Measurements from ENCODE around the gene CCDC40. TPM values are rescaled to one million over a fixed set of nuclear protein-coding genes. Genes with fewer than 3 reads are reported as not detected.

Gene CCDC40
- total and polyA plus RNA-seq, 2 of the 13 experiments (the other 11 are each of a cell fraction or from before 2014, with no cell fraction given) = 4.1 to 5.5 TPM

GRCh38 chr17:80018917-80019651, 17.4 kb upstream of the CCDC40 start (continued):
- no peak for TF ChIP-seq ZFP37 (CRISPR knock-in tag; IDR thresholded peaks at IDR 0.05; ENCODE audit: borderline replicate concordance)
- TF ChIP-seq ATF7-NPFF (CRISPR knock-in tag; IDR thresholded peaks at IDR 0.05; ENCODE audit: low read depth) = no peak
- no peak for TF ChIP-seq REPIN1 (CRISPR knock-in tag; IDR thresholded peaks at IDR 0.05; ENCODE audit: borderline replicate concordance, low read depth)
- TF ChIP-seq SAP130 (CRISPR knock-in tag; IDR thresholded peaks at IDR 0.05; ENCODE audit: low read depth) = no peak
- peak; percentile 88 for TF ChIP-seq BORCS8-MEF2B (CRISPR knock-in tag; IDR thresholded peaks at IDR 0.05)
- TF ChIP-seq NFE2L1 (CRISPR knock-in tag; IDR thresholded peaks at IDR 0.05; ENCODE audit: borderline replicate concordance) = no peak
- no peak; the same call in 1 of the 2 replicates for TF ChIP-seq ZNF747 (CRISPR knock-in tag; IDR thresholded peaks at IDR 0.05; ENCODE audit: borderline replicate concordance)
- TF ChIP-seq ZKSCAN8 (CRISPR knock-in tag; IDR thresholded peaks at IDR 0.05; ENCODE audit: borderline replicate concordance) = no peak; the same call in 1 of the 2 replicates
- no peak for TF ChIP-seq PBX3 (CRISPR knock-in tag; IDR thresholded peaks at IDR 0.05; ENCODE audit: borderline replicate concordance)
- no peak for TF ChIP-seq PRPF4 (IDR thresholded peaks at IDR 0.05; ENCODE audit: low read depth, low read length, poor library complexity, severe bottlenecking)
- TF ChIP-seq ZBTB37 (CRISPR knock-in tag; IDR thresholded peaks at IDR 0.05) = peak; percentile 81
- TF ChIP-seq ZNF703 (CRISPR knock-in tag; IDR thresholded peaks at IDR 0.05; ENCODE audit: borderline replicate concordance) = no peak; the same call in 1 of the 2 replicates
- TF ChIP-seq CSRNP1 (CRISPR knock-in tag; IDR thresholded peaks at IDR 0.05) = 0 out of 2 replicates have a peak, but pooled peaks have one; percentile 56
- TF ChIP-seq ZNF574 (CRISPR knock-in tag; IDR thresholded peaks at IDR 0.05) = peak; percentile 76
- no peak for TF ChIP-seq ZEB1 (IDR thresholded peaks at IDR 0.05; ENCODE audit: insufficient replicate concordance, low read depth)
- TF ChIP-seq GATAD1 (CRISPR knock-in tag; IDR thresholded peaks at IDR 0.05) = peak; percentile 41; the same call in 1 of the 2 replicates
- TF ChIP-seq PHB2 (IDR thresholded peaks at IDR 0.05; ENCODE audit: partially characterized antibody) = no peak
- no peak for TF ChIP-seq BRF2 (CRISPR knock-in tag; IDR thresholded peaks at IDR 0.05)
- no peak for TF ChIP-seq ZNF569 (CRISPR knock-in tag; IDR thresholded peaks at IDR 0.05; ENCODE audit: borderline replicate concordance)
